Body of pancreas (tissue), 4 donors: ENCODE results near the gene CDCA4. TPM values are rescaled to one million over a fixed set of nuclear protein-coding genes. Genes with fewer than 3 reads are reported as not detected.
A peak's percentile ranks its signal among the peaks of the same experiment; 100 is the strongest.

Source experiments
- ATAC-seq: fragments of 150-250 bp; one replicate; pipeline ENCODE4 v1.9.1; 2016
- DNase-seq, 4 donors: peaks; one replicate each; pipeline ENCODE4 v3.0.0-alpha.2; 2019
- H3K27ac ChIP-seq, 4 donors: fragments of 200-600 bp; sonication (generic); 1 replicate in 3 of 4; 2 replicates in 1 of 4; pipeline versions ENCODE4 v1.5.1 to v1.6.1; 2016 to 2019; ENCODE audit warnings: mild to moderate bottlenecking in 1 of 4, mixed read lengths in 1 of 4, moderate library complexity in 1 of 4
- H3K27me3 ChIP-seq, 2 donors: fragments of 200-600 bp; sonication (generic); one replicate each; pipeline ENCODE4 v1.6.0; 2016; ENCODE audit warnings: mild to moderate bottlenecking in 1 of 2
- H3K36me3 ChIP-seq, 2 donors: fragments of 200-600 bp; sonication (generic); replicated peaks in 1 of 2; 2 replicates each; pipeline ENCODE4 v1.5.1; 2016; ENCODE audit warnings: low read depth in 2 of 2; ENCODE audit not compliant: insufficient read depth in 1 of 2
- H3K4me1 ChIP-seq: fragments of 200-600 bp; sonication (generic); one replicate; pipeline ENCODE4 v1.6.0; 2016
- H3K4me3 ChIP-seq, 2 donors: fragments of 200-600 bp; sonication (generic); 1 replicate in 1 of 2; 2 replicates in 1 of 2; pipeline ENCODE4 v1.5.1; 2016 to 2019
- H3K9me3 ChIP-seq, 3 donors: fragments of 200-600 bp; sonication (generic); 1 replicate in 2 of 3; 2 replicates in 1 of 3; pipeline ENCODE4 v1.5.1; 2016
- POLR2A ChIP-seq, 3 donors: fragments of 450-650 bp; IDR thresholded peaks; one replicate each; pipeline ENCODE4 v1.6.1; 2016; ENCODE audit warnings: antibody characterized with exemption in 3 of 3, mild to moderate bottlenecking in 2 of 3
- WGBS, 2 donors: methylation state at CpG; one replicate each; pipeline ENCODE4 v1.1.5; 2017; 5-methylcytosine and 5-hydroxymethylcytosine counted together
- intact Hi-C: fragments of 100-400 bp; cut with DNase I; formaldehyde crosslinking; loops from one replicate; pipeline ENCODE4 v1.15.1; 2023
- total RNA-seq, 2 donors: library from RNA; depleted of rRNA; stranded (reverse); fragments of >200 nt; gene quantifications; one replicate each; pipeline ENCODE4 v1.1.0, GENCODE V29; 2016
- TF ChIP-seq, protein P1 (sequence below), 7 experiments: fragments of 450-650 bp in 4 of 7; fragments of 200-600 bp in 3 of 7; sonication (generic) in 3 of 7; IDR thresholded peaks; one replicate each; pipeline ENCODE4 v1.5.1; 2016 to 2019; ENCODE audit warnings: antibody characterized with exemption in 7 of 7

The CDCA4 gene
- total RNA-seq, 2 donors from 2014 or later: 2.6 to 4.7 TPM

DNA sequence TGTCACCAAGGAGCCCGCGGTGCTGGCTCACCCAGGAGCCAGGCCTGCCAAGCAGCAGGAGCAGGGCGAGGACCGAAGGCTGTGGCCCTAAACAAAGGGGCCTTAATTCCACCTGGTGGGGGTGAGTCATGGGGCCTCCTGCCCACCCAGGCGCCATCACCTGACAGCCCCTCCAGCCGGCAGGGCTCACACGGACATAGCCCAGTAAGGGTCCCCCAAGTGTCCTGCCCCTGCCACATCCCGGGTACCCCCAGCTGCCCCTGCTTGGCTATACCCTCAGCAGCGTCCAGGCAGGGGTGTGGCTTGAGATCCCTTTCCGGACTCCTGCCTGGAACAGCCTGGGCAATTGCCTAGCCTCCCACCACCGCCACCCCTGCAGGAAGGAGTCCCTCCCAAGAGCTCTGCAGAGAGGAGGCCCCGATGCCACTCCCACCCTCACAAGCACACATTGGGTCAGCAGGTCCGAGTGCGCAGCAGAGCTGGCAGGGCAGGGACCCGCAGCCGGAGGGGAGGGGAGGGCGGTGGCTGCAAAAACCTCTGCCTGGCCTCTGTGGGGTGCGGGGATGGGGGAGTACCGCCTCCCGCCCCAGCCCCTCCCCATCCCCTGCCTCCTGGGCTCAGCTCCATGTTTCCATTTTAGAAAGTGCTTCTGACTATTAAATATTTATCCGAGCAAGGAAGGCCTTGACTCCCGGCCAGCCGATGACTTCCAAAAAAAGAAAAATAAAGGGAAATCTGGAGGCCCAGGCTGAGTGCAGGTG is 47.3 kb downstream of the CDCA4 start:
- Histone ChIP-seq H3K9me3 (no peaks in the 10 kb centered on the region), H3K27ac (peak overlapping the region; percentile 32 to 76 (median 63)), H3K4me3 (no peak overlapping the region), H3K4me1 (peaks cover 67% of the 10 kb centered on the region), H3K27me3 (no peaks in the 10 kb centered on the region), H3K36me3 (no peaks in the 10 kb centered on the region)
- ATAC-seq: no peak
- 25 to 27% methylated on average over 14 to 22 of the region's 23 CpGs for WGBS, 2 donors
- intact Hi-C loops: no loop called here
- DNase-seq: peak in 2 of 4 donors; percentile 18 to 35
- TF ChIP-seq, protein P1, sequence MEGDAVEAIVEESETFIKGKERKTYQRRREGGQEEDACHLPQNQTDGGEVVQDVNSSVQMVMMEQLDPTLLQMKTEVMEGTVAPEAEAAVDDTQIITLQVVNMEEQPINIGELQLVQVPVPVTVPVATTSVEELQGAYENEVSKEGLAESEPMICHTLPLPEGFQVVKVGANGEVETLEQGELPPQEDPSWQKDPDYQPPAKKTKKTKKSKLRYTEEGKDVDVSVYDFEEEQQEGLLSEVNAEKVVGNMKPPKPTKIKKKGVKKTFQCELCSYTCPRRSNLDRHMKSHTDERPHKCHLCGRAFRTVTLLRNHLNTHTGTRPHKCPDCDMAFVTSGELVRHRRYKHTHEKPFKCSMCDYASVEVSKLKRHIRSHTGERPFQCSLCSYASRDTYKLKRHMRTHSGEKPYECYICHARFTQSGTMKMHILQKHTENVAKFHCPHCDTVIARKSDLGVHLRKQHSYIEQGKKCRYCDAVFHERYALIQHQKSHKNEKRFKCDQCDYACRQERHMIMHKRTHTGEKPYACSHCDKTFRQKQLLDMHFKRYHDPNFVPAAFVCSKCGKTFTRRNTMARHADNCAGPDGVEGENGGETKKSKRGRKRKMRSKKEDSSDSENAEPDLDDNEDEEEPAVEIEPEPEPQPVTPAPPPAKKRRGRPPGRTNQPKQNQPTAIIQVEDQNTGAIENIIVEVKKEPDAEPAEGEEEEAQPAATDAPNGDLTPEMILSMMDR (IDR thresholded peaks at IDR 0.05): no peak
- no peak for TF ChIP-seq POLR2A (IDR thresholded peaks at IDR 0.05)

- H3K27ac ChIP-seq: peak overlapping the region; percentile 32 to 76 (median 63)
- intact Hi-C loops: no loop called here
- H3K4me3 ChIP-seq: no peak overlapping the region
- peaks cover 69% of the 10 kb centered on the region for H3K4me1 ChIP-seq
- TF ChIP-seq, protein P1 (IDR thresholded peaks at IDR 0.05): no peak
- TF ChIP-seq POLR2A (IDR thresholded peaks at IDR 0.05): no peak
- H3K9me3 ChIP-seq: no peaks in the 10 kb centered on the region
- 57 to 74% methylated on average over 8 to 9 of the region's 12 CpGs for WGBS, 2 donors
- ATAC-seq: peak; percentile 44
- no peaks in the 10 kb centered on the region for H3K27me3 ChIP-seq
- H3K36me3 ChIP-seq: no peaks in the 10 kb centered on the region
- peak; percentile 51 to 91 (median 66) for DNase-seq
These were observed 47.8 kb downstream of the CDCA4 start for GRCh38 chr14:104973135-104973384.

GRCh38 chr14:104972301-104973134 is 48.4 kb downstream of the CDCA4 start:
- no peak overlapping the region for H3K4me3 ChIP-seq
- H3K4me1 ChIP-seq: peaks cover 69% of the 10 kb centered on the region
- DNase-seq: peak; percentile 54 to 85 (median 70)
- H3K27me3 ChIP-seq: no peaks in the 10 kb centered on the region
- ATAC-seq: peak; percentile 41
- intact Hi-C loops: no loop called here
- H3K27ac ChIP-seq: peak overlapping the region; percentile 32 to 76 (median 63)
- no peaks in the 10 kb centered on the region for H3K36me3 ChIP-seq
- no peaks in the 10 kb centered on the region for H3K9me3 ChIP-seq
- TF ChIP-seq, protein P1 (IDR thresholded peaks at IDR 0.05): no peak
- TF ChIP-seq POLR2A (IDR thresholded peaks at IDR 0.05): peak in 2 of 3 donors; percentile 17 to 22
- WGBS, 2 donors: 57 to 66% methylated on average over 2 to 26 of the region's 28 CpGs

GRCh38 chr14:104971447-104972240 is 49.2 kb downstream of the CDCA4 start:
- intact Hi-C loops: no loop called here
- Histone ChIP-seq H3K4me3 (no peak overlapping the region), H3K9me3 (no peaks in the 10 kb centered on the region), H3K27me3 (no peaks in the 10 kb centered on the region), H3K4me1 (peaks cover 67% of the 10 kb centered on the region), H3K27ac (peak overlapping the region in 2 of 4 donors; percentile 63), H3K36me3 (no peaks in the 10 kb centered on the region)
- TF ChIP-seq, protein P1 (IDR thresholded peaks at IDR 0.05): no peak
- no peak for TF ChIP-seq POLR2A (IDR thresholded peaks at IDR 0.05)
- 92 to 93% methylated on average over 3 to 12 of the region's 12 CpGs for WGBS, 2 donors
- ATAC-seq (no peak), DNase-seq (no peak)
